ENCODE results near the gene PBX1.

Gene PBX1

GRCh38 chr1:164687777-164688176, 128.8 kb downstream of the PBX1 start:
- POLR2A ChIA-PET = no interaction called here

DNA sequence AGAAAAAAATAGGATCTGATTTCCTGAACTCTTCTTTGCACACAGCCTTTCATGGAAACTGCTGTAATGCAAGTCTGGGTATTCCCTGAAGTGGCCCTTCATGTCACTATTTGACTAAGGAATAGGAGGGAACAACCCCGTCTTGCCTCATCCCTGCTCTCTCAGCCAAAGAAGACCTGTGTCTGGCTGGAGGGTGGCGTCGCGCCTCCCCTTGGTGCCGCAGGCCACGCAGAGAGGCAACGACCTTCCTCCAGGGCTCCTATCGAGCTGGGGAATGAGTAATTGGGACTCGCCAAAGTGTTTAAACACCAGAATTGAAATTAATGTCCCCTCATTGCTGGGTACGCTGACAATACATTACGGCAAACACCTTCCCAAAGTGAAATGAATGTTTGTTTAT, 129.8 kb downstream of the PBX1 start:
- H3K36me3 ChIP-seq (ENCODE audit: control insufficient read depth in 2 of 2, insufficient read depth in 1 of 2, low read length in 2 of 2) = no peaks in the 10 kb centered on the region
- TF ChIP-seq SP3 (tag by site-specific recombination; IDR thresholded peaks at IDR 0.05) (no peak), ZNF221 (tag by site-specific recombination; IDR thresholded peaks at IDR 0.05; ENCODE audit: borderline replicate concordance) (no peak), ZNF202 (tag by site-specific recombination; IDR thresholded peaks at IDR 0.05; ENCODE audit: borderline replicate concordance) (no peak), ZEB2 (tag by site-specific recombination; IDR thresholded peaks at IDR 0.05) (no peak), ZNF785 (tag by site-specific recombination; IDR thresholded peaks at IDR 0.05) (no peak), ZBTB21 (tag by site-specific recombination; IDR thresholded peaks at IDR 0.05) (no peak), ZNF704 (tag by site-specific recombination; IDR thresholded peaks at IDR 0.05) (no peak)
- H3K4me1 ChIP-seq (ENCODE audit: control insufficient read depth, insufficient read depth, low read length) = no peaks in the 10 kb centered on the region
- H3K27ac ChIP-seq (ENCODE audit: extremely low read depth, low read depth, low read length) = no peak overlapping the region
- no peaks in the 10 kb centered on the region for H3K9me3 ChIP-seq (ENCODE audit: control insufficient read depth, insufficient read depth, low read depth, low read length)
- POLR2A ChIA-PET = no interaction called here
- no peak overlapping the region for H3K4me3 ChIP-seq (ENCODE audit: low read depth, low read length)
- CTCF ChIA-PET = interaction anchor here (1.0 kb wide), 1 partner anchor 15 kb away, joined by 7 read pairs; no protein-coding TSS in a partner anchor

More at GRCh38 chr1:164687777-164688176, 128.8 kb downstream of the PBX1 start:
- TF ChIP-seq ZNF133 (tag by site-specific recombination; IDR thresholded peaks at IDR 0.05) = no peak
- Histone ChIP-seq H3K4me3 (ENCODE audit: low read depth, low read length) (no peak overlapping the region), H3K9me3 (ENCODE audit: control insufficient read depth, insufficient read depth, low read depth, low read length) (no peaks in the 10 kb centered on the region), H3K27ac (ENCODE audit: extremely low read depth, low read depth, low read length) (no peak overlapping the region), H3K4me1 (ENCODE audit: control insufficient read depth, insufficient read depth, low read length) (no peaks in the 10 kb centered on the region), H3K36me3 (ENCODE audit: control insufficient read depth in 2 of 2, insufficient read depth in 1 of 2, low read length in 2 of 2) (no peaks in the 10 kb centered on the region)
- CTCF ChIA-PET = interaction anchor here (0.7 kb wide), 1 partner anchor 27 kb away, joined by 5 read pairs; no protein-coding TSS in a partner anchor

DNA sequence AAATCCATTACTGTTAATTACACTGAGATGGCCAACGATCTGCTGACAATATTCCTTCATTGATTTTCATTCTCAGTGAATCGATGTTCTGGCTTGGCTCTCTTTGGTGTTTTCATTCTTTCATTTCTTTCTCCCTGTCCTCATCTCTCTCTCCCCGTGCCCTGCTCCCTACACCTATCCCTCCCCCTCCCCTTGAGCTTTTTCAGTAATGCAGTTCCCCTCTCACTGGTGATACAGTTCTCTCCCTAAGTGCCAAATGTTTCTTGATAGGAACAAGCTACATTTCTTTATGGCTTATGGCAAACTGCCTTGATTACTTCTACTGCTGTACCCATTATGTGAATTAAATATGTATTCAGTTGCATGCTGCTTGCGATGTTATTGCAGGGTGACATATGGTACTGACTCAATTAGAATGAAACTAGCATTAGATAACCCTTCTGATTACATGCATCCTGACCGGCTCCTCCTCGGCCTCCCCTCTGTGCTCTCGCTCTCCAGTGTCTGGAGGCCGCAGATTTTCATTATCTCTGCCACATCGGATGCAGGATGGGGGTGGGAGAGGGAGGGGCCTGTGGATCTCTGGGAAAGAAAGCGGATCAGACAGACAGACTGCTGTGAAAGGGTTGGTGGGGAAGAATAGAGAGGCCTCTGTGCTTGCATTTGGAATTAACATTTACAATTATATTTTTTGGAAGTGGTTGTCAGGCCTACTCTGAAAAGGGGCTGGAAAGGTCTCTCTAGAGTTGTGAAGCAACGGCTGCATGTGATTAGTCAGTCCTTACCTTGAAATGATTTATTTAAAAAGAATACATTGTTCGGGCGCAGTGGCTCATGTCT, 130.9 kb downstream of the PBX1 start:
- Histone ChIP-seq H3K27ac (ENCODE audit: extremely low read depth, low read depth, low read length) (no peak overlapping the region), H3K36me3 (ENCODE audit: control insufficient read depth in 2 of 2, insufficient read depth in 1 of 2, low read length in 2 of 2) (no peaks in the 10 kb centered on the region), H3K9me3 (ENCODE audit: control insufficient read depth, insufficient read depth, low read depth, low read length) (no peaks in the 10 kb centered on the region), H3K4me1 (ENCODE audit: control insufficient read depth, insufficient read depth, low read length) (no peaks in the 10 kb centered on the region), H3K4me3 (ENCODE audit: low read depth, low read length) (no peak overlapping the region)
- TF ChIP-seq ZNF707 (tag by site-specific recombination; IDR thresholded peaks at IDR 0.05) = no peak
- no peak for TF ChIP-seq ZNF416 (tag by site-specific recombination; IDR thresholded peaks at IDR 0.05)
- no peak for TF ChIP-seq ZNF114 (tag by site-specific recombination; IDR thresholded peaks at IDR 0.05)
- no peak for TF ChIP-seq ZBTB8A (tag by site-specific recombination; IDR thresholded peaks at IDR 0.05)
- TF ChIP-seq MZF1 (tag by site-specific recombination; IDR thresholded peaks at IDR 0.05; ENCODE audit: borderline replicate concordance) = no peak
- TF ChIP-seq TRIM28 (IDR thresholded peaks at IDR 0.05; ENCODE audit: borderline replicate concordance, low read length) = 0 out of 2 replicates have a peak, but pooled peaks have one; percentile 42
- no peak for TF ChIP-seq ZNF571 (tag by site-specific recombination; IDR thresholded peaks at IDR 0.05)
- CTCF ChIA-PET = interaction anchor here (0.6 to 0.7 kb wide), 2 partner anchors 45 to 179 kb away, joined by 3 to 4 read pairs; no protein-coding TSS in a partner anchor
- POLR2A ChIA-PET = no interaction called here

DNA sequence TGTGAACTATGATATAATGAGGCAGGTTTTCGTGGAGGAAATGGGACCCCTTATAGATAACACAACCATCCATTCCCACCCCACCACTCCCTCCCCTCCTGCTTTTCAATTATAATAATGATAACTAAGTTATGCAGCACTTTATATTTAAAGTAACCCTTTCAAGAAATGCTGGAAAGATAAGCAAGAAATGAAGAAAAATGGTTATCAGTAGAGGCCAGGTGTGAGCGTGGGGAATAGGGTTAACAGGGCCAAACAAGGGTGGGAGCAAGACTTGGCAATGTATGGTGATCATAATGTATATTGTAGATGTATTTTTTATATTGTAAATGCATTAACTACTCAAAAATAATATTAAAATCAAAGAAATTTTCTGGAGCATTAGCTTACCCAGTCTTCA, 133.4 kb downstream of the PBX1 start:
- Histone ChIP-seq H3K4me3 (ENCODE audit: low read depth, low read length) (no peak overlapping the region), H3K27ac (ENCODE audit: extremely low read depth, low read depth, low read length) (no peak overlapping the region), H3K9me3 (ENCODE audit: control insufficient read depth, insufficient read depth, low read depth, low read length) (no peaks in the 10 kb centered on the region), H3K4me1 (ENCODE audit: control insufficient read depth, insufficient read depth, low read length) (no peaks in the 10 kb centered on the region), H3K36me3 (ENCODE audit: control insufficient read depth in 2 of 2, insufficient read depth in 1 of 2, low read length in 2 of 2) (no peaks in the 10 kb centered on the region)
- ChIA-PET CTCF (interaction anchor here (0.9 kb wide), 1 partner anchor 12 kb away, joined by 3 read pairs; no protein-coding TSS in a partner anchor), POLR2A (no interaction called here)
- no peak for TF ChIP-seq ZNF37A (tag by site-specific recombination; IDR thresholded peaks at IDR 0.05)
- no peak for TF ChIP-seq ZNF184 (tag by site-specific recombination; IDR thresholded peaks at IDR 0.05)
- TF ChIP-seq, protein P1, sequence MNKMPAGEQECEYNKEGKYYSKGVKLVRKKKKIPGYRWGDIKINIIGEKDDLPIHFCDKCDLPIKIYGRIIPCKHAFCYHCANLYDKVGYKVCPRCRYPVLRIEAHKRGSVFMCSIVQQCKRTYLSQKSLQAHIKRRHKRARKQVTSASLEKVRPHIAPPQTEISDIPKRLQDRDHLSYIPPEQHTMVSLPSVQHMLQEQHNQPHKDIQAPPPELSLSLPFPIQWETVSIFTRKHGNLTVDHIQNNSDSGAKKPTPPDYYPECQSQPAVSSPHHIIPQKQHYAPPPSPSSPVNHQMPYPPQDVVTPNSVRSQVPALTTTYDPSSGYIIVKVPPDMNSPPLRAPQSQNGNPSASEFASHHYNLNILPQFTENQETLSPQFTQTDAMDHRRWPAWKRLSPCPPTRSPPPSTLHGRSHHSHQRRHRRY (tag by site-specific recombination; IDR thresholded peaks at IDR 0.05) = no peak
- no peak for TF ChIP-seq MYNN (tag by site-specific recombination; IDR thresholded peaks at IDR 0.05; ENCODE audit: borderline replicate concordance)
- TF ChIP-seq ZNF747 (tag by site-specific recombination; IDR thresholded peaks at IDR 0.05) = no peak
- TF ChIP-seq ZSCAN5A (tag by site-specific recombination; IDR thresholded peaks at IDR 0.05) = no peak
- TF ChIP-seq ZNF133 (tag by site-specific recombination; IDR thresholded peaks at IDR 0.05) = no peak
- no peak for TF ChIP-seq ZNF670 (tag by site-specific recombination; IDR thresholded peaks at IDR 0.05; ENCODE audit: low read depth)
